EH (cell line): ENCODE measurements around the gene APOC4.
"Not testable (repeated sequence)": the region's sequence is repeated elsewhere in the genome, so short reads cannot be mapped to it uniquely, and the experiment has no call there.

Experiments
- DNase-seq: peaks from one replicate; pipeline ENCODE4 v3.0.0-alpha.2; 2015; ENCODE audit warnings: low read depth

Gene APOC4

GRCh38 chr19:44958090-44958489 is 16.1 kb downstream of the APOC4 start:
- DNase-seq: no peak

GRCh38 chr19:44959691-44960090 is 17.7 kb downstream of the APOC4 start:
- DNase-seq: no peak

GRCh38 chr19:44960906-44961728 is 19.1 kb downstream of the APOC4 start:
- no peak for DNase-seq

- no peak for DNase-seq
Measured at GRCh38 chr19:44961821-44962220, 19.8 kb downstream of the APOC4 start.

- DNase-seq: no peak
Measured at GRCh38 chr19:44968118-44968517, 26.1 kb downstream of the APOC4 start.

- no peak for DNase-seq
Measured at GRCh38 chr19:44968670-44969069, 26.6 kb downstream of the APOC4 start.

- DNase-seq: no peak
Measured at GRCh38 chr19:44969437-44969836, 27.4 kb downstream of the APOC4 start.

- not testable (repeated sequence) for DNase-seq
Measured at GRCh38 chr19:44971451-44971850, 29.4 kb downstream of the APOC4 start.

- no peak for DNase-seq
Measured at GRCh38 chr19:44972802-44973201, 30.8 kb downstream of the APOC4 start.

- DNase-seq: no peak
Measured at GRCh38 chr19:44973982-44974735, 32.1 kb downstream of the APOC4 start.

- DNase-seq: no peak
Measured at GRCh38 chr19:44974857-44975256, 32.8 kb downstream of the APOC4 start.

GRCh38 chr19:44975444-44975843 is 33.4 kb downstream of the APOC4 start:
- no peak for DNase-seq

GRCh38 chr19:44984005-44984404 is 42.0 kb downstream of the APOC4 start:
- DNase-seq: no peak

- DNase-seq: no peak
Measured at GRCh38 chr19:44985445-44985844, 43.4 kb downstream of the APOC4 start.

- DNase-seq: no peak
Measured at GRCh38 chr19:44986389-44986788, 44.4 kb downstream of the APOC4 start.

- no peak for DNase-seq
Measured at GRCh38 chr19:44987148-44987675, 45.2 kb downstream of the APOC4 start.

GRCh38 chr19:44988273-44988672 is 46.2 kb downstream of the APOC4 start:
- no peak for DNase-seq

- DNase-seq: peak; percentile 73
Measured at GRCh38 chr19:44988896-44989556, 47.0 kb downstream of the APOC4 start.

- no peak for DNase-seq
Measured at GRCh38 chr19:44990459-44990858, 48.4 kb downstream of the APOC4 start.

- DNase-seq: no peak
Measured at GRCh38 chr19:44990966-44991365, 48.9 kb downstream of the APOC4 start.

GRCh38 chr19:44992336-44993163 is 50.5 kb downstream of the APOC4 start:
- no peak for DNase-seq

- no peak for DNase-seq
Measured at GRCh38 chr19:44993526-44993925, 51.5 kb downstream of the APOC4 start.
